Stimulated activated naive CD8-positive, alpha-beta T cell treated with anti-CD3 and anti-CD28 coated beads, Interleukin-15, Interleukin-2, amounts not matched to agents 100 ng/mL and 50 ng/mL, for 24 hours (primary cell): Measurements from ENCODE around the gene HOXB13.

Source experiments
- H3K27ac Mint-ChIP-seq: one replicate; pipeline ENCODE4 v1.8.0; 2021; ENCODE audit warnings: mild to moderate bottlenecking, mixed read lengths
- H3K27me3 Mint-ChIP-seq: one replicate; pipeline ENCODE4 v1.8.0; 2021; ENCODE audit warnings: mixed read lengths
- H3K36me3 Mint-ChIP-seq: one replicate; pipeline ENCODE4 v1.8.0; 2021; ENCODE audit warnings: low read depth, mixed read lengths
- H3K4me1 Mint-ChIP-seq: one replicate; pipeline ENCODE4 v1.8.0; 2021; ENCODE audit warnings: low read depth, mixed read lengths
- H3K4me3 Mint-ChIP-seq: one replicate; pipeline ENCODE4 v1.8.0; 2021; ENCODE audit warnings: mild to moderate bottlenecking, mixed read lengths
- H3K9me3 Mint-ChIP-seq: one replicate; pipeline ENCODE4 v1.8.0; 2021; ENCODE audit warnings: mixed read lengths

HOXB13 gene

DNA sequence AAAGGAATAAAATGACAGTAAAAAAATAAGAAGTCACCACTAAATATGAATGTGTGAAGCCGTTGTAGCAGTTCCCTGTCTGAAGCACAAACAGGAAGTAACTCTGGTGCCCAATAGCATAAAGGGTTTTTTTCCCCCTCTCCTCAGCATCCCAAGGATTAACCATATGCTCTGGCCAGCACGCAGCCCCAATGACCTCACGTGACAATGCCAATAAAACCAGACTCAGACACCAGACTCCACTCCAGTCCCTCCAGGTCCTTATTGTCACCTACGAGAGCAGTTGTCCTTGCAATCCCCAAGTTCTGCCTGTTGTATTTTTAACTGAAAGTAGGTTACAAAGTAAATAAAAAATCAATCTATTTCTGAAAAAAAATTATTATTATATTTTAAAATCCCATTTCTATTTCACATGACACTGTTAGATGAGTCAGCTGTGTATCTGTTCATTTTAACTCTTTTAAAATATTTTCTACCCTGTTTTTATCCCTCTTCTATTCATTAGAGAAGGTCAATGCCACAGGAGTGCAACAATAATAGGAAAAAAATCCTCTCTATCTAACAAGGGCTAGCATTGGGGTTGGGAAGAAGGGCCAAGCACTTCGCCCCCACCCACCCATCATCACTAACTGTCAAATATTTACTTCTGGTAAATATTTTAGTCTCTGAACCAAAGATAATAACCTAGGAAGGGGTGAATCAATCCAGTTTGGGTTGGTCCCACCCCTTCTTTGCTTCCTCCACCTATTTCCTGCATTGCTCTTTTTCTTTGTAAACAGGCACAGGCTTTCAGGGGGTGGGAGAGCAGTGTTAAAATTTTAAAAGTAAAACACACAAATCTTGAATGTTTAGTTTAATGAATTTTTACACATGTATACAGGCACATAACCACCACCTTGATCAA, 12.8 kb downstream of the HOXB13 start:
- Mint-ChIP-seq H3K9me3 (no peaks in the 10 kb centered on the region), H3K36me3 (peaks cover 4% of the 10 kb centered on the region), H3K27me3 (peaks cover 82% of the 10 kb centered on the region), H3K4me1 (peaks cover 17% of the 10 kb centered on the region), H3K4me3 (no peak overlapping the region), H3K27ac (no peak overlapping the region)

DNA sequence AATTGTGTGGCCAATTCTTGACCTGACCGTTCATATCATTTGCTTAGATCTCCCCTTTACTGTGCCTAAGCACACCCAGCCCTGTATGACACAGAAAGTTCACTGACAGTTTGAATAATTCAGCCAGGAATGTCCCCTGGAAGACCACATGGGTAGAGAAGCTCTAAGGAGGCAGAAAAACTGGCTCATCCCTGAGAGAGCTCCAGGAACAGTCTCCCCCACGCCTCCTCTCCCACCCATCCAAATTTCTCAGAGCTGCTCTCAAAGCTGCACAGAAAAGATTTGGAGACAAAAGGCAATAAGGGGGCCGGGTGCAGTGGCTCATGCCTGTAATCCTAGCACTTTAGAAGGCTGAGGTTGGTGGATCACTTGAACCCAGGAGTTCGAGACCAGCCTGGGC, 17.4 kb downstream of the HOXB13 start:
- no peaks in the 10 kb centered on the region for H3K9me3 Mint-ChIP-seq
- no peaks in the 10 kb centered on the region for H3K4me1 Mint-ChIP-seq
- no peak overlapping the region for H3K4me3 Mint-ChIP-seq
- peaks cover 69% of the 10 kb centered on the region for H3K27me3 Mint-ChIP-seq
- no peak overlapping the region for H3K27ac Mint-ChIP-seq
- no peaks in the 10 kb centered on the region for H3K36me3 Mint-ChIP-seq

DNA sequence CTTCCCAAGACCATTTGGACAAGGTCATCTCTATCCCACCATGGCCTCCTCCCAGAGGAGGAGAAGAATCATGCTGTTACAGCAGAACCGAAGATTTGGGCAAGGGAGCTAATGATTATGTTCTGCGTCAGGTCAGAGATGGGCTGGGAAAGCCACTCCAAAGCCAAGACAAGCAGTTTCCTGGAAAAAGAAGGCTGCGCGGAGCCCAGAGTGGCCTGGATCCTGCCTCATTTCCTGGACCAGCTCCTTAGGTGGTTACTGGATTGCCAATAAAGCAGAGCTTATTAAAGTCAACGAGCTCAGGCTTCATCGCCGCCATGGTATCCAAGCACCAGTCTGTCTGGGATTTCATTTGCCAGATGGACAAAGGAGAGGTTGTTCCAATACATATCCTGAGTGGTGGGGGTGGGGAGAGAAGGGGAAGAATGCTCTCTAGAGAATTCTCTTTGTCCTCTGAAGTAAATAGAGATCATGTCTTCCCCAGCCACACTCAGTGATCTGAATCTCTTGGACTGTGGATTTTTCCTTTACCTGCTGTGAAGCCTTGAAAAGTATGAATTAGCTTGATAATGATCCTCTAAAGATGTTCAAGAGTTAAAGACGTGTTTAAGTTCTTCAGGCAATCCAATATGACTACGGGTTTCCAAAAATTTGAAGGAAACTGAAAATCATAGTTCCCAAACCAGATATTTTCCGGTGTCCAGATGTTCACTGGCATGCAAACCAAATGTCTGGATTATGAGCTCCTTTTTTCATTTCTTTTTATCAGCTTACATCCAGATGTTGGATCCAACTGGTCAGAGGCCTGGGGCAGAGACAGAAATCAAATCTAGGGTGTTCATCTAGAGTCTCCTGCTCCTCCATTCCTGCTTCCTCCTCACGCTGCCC, 23.9 kb downstream of the HOXB13 start:
- H3K36me3 Mint-ChIP-seq = no peaks in the 10 kb centered on the region
- H3K4me1 Mint-ChIP-seq = no peaks in the 10 kb centered on the region
- H3K27ac Mint-ChIP-seq = no peak overlapping the region
- H3K27me3 Mint-ChIP-seq = peaks cover 58% of the 10 kb centered on the region
- H3K4me3 Mint-ChIP-seq = no peak overlapping the region
- H3K9me3 Mint-ChIP-seq = no peaks in the 10 kb centered on the region

DNA sequence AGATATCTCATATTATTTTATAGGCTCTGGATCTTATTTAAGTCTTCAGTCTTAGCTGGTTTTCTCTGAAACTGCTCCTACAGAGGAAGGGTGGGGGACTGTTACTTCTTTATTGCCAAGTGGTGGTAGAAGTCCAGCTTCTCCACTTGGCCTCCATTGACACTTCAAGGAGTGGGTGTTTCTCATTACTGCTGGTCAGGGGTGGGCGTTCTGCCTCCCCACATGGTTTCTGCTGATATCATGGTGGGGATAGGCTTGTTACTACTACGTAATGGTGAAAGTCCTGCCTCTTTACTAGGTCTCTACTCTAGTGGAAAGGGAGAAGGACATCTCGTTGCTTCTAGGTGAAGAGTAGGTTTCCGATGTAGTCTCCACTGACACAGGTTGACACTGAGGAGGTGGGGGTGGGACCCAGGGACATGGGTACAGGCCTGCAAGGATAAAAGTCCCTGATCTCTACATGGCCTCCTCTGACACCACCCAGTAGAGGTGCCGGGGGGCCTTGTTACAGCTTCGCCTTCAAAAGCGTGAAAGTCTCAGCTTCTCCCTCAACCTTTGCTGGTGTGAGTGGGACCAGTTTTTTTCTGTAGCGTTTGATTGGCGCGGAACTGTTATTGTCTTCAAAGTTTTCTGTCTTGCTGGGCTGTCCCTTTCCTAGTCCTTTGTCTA, 26.6 kb downstream of the HOXB13 start:
- H3K27ac Mint-ChIP-seq = no peak overlapping the region
- peaks cover 56% of the 10 kb centered on the region for H3K27me3 Mint-ChIP-seq
- no peak overlapping the region for H3K4me3 Mint-ChIP-seq
- H3K4me1 Mint-ChIP-seq = no peaks in the 10 kb centered on the region
- H3K36me3 Mint-ChIP-seq = no peaks in the 10 kb centered on the region
- H3K9me3 Mint-ChIP-seq = no peaks in the 10 kb centered on the region

DNA sequence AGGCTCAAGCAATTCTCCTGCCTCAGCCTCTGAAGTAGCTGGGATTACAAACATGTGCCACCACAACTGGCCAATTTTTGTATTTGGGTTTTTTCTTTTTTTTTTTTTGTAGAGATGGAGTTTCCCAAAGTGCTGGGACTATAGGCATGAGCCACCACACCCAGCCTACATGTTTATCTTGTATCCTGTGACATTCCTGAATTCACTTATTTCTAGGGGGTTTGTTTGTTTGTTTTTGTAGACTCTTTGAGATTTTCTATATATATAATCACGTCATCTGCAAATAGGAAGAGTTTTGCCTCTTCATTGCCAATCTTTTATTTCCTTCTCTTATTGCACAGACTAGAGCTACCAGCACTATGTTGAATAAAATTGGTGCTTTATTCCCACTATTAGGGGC, 35.4 kb downstream of the HOXB13 start:
- Mint-ChIP-seq H3K4me1 (no peaks in the 10 kb centered on the region), H3K9me3 (no peaks in the 10 kb centered on the region), H3K36me3 (no peaks in the 10 kb centered on the region), H3K27me3 (peaks cover 55% of the 10 kb centered on the region), H3K27ac (no peak overlapping the region), H3K4me3 (no peak overlapping the region)

DNA sequence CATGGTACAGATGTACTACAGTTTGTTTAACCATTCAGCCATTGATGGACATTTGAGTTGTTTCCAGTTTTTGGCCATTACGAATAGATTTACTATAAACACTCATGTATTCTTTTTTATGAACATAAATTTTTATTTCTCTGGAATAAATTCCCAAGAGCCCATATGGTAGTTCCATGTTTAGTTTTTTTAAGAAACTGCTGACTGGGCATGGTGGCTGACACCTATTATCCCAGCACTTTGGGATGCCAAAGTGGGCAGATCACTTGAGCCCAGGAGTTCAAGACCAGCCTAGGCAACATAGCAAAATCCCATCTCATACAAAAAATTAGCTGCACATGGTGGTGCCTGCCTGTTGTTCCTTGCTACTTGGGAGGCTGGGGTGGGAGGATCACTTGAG, 36.5 kb downstream of the HOXB13 start:
- H3K4me1 Mint-ChIP-seq = no peaks in the 10 kb centered on the region
- H3K27ac Mint-ChIP-seq = no peak overlapping the region
- H3K4me3 Mint-ChIP-seq = no peak overlapping the region
- H3K9me3 Mint-ChIP-seq = no peaks in the 10 kb centered on the region
- H3K36me3 Mint-ChIP-seq = no peaks in the 10 kb centered on the region
- peaks cover 44% of the 10 kb centered on the region for H3K27me3 Mint-ChIP-seq

DNA sequence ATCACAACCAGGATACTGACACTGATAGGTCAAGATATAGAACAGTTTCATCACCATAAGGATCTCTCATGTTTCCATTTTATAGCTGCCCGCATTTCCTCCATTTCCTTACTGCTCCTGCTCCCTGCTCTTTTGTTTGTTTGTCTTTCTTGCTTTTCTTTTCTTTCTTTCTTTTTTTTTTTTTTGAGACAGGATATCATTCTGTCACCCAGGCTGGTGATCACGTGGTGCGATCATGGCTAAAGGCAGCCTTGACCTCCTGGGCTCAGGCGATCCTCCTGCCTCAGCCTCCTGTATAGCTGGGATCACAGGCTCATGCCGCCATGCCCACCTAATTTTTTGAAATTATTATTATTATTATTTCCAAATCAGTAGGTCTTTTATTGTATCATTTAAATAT, 37.9 kb downstream of the HOXB13 start:
- H3K27ac Mint-ChIP-seq = no peak overlapping the region
- H3K27me3 Mint-ChIP-seq = peaks cover 34% of the 10 kb centered on the region
- H3K4me1 Mint-ChIP-seq = no peaks in the 10 kb centered on the region
- no peaks in the 10 kb centered on the region for H3K9me3 Mint-ChIP-seq
- H3K4me3 Mint-ChIP-seq = no peak overlapping the region
- H3K36me3 Mint-ChIP-seq = no peaks in the 10 kb centered on the region

DNA sequence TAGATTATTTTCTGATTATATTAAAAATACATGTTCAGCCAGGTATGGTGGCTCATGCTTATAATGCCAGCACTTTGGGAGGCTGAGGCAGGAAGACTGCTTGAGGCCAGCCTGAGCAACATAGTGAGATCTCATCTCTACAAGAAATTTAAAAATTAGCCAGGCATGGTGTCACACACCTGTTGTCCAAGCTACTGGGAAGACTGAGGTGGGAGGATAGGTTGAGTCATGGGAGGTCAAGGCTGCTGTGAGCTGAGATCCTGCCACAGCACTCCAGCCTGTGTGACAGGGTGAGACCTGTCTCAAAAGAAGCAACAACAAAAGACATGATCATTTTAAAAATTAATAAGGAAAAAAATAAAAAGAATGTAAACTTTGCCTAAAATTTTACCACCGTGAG, 46.9 kb downstream of the HOXB13 start:
- no peak overlapping the region for H3K27ac Mint-ChIP-seq
- H3K9me3 Mint-ChIP-seq = no peaks in the 10 kb centered on the region
- H3K27me3 Mint-ChIP-seq = peaks cover 43% of the 10 kb centered on the region
- H3K4me1 Mint-ChIP-seq = no peaks in the 10 kb centered on the region
- H3K36me3 Mint-ChIP-seq = no peaks in the 10 kb centered on the region
- H3K4me3 Mint-ChIP-seq = no peak overlapping the region

DNA sequence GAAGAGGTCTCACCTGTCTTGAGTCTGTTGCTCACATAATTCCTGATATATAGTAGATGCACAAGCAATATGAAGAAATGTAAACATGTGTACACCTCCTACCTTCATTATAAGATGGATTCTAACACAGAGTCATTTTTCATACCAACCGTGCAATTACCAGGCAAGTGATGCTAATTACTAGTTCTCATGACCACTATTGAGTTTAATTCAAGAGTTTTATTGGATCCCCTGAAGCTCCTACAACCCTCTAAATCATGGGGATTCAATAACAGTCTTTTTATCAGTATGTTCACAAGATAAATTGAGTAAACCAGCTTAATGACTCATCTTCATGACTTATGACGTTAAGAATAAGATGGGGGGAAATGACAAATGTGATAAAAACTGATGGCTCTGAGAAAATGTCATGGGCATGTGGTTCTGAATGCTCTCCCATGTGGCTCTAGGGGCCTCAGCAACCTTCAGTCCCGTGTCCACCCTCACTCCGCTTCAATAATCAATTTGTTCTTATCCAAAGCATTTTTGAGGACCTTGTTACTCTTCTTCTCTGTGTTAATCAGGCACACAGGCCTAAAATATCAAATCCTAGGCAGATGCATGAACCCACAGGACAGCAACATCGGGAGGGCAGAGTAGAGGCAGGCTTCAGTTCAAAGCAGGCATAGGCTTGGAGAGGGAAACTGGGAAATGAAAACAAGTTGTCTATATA, 49.0 kb downstream of the HOXB13 start:
- Mint-ChIP-seq H3K4me1 (no peaks in the 10 kb centered on the region), H3K4me3 (no peak overlapping the region), H3K9me3 (no peaks in the 10 kb centered on the region), H3K27me3 (peaks cover 49% of the 10 kb centered on the region), H3K27ac (no peak overlapping the region), H3K36me3 (no peaks in the 10 kb centered on the region)

DNA sequence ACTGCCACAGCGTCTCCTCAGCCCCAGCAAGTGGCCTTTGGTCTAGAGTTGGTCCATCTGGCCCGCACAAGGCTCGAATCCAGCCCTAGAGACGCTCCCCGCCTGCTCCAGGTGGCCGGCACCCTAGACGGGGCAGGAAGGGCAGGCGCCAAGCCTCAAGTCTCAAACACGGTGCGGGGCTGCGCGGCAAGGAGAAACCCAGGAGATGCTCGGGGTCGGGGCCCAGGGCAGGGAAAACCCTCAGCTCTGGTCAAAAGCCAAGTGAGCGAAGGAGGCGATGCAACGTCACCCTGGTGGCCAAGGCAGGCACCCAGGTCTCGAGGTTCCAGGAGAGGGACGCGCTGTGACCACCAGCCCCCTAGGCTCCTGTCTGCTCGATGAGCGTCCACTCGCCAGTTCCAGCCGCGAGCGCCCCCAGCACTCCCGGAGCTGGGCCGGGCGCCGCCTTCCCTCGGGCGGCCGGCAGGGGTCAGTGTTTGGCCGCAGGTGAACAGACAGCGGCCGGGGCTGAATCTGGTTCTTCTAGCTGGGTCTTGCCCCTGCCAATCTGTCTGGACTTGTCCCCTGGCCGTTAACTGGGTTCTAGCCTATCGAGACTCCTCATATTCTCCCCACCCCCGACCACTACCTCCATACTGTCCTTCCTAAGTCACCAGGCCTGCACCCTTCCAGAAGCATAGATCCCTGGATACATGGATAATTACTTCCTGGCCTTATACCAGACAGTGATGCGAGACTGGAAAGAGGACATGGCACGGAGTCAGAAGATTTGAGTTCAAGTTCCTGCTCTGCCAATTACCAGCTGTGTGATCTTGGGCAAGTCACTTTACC, 50.2 kb downstream of the HOXB13 start:
- Mint-ChIP-seq H3K4me3 (no peak overlapping the region), H3K27me3 (peaks cover 53% of the 10 kb centered on the region), H3K9me3 (no peaks in the 10 kb centered on the region), H3K27ac (no peak overlapping the region), H3K4me1 (no peaks in the 10 kb centered on the region), H3K36me3 (no peaks in the 10 kb centered on the region)

DNA sequence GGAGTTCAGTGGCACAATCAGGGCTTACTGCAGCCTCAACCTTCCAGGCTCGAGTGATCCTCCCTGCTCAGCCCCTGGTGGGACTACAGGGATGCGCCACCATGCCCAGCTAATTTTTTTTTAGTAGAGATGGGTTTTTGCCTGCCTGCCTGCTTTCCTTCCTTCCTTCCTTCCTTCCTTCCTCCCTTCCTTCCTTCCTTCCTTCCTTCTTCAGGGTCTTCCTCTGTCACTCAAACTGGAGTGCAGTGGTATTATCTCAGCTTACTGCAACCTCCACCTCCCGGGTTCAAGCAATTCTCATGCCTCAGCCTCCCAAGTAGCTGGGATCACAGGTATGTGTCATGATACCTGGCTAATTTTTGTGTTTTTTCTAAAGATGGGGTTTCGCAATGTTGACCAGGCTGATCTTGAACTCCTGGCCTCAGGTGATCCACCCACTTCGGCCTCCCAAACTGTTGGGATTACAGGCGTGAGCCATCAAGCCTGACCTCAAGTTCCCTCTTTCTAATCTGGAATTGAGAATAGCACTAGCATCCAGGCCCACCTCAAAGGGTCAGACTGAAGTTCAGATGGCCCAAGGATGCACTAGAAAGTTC, 51.5 kb downstream of the HOXB13 start:
- Mint-ChIP-seq H3K4me1 (no peaks in the 10 kb centered on the region), H3K27me3 (peaks cover 54% of the 10 kb centered on the region), H3K27ac (no peak overlapping the region), H3K4me3 (no peak overlapping the region), H3K9me3 (no peaks in the 10 kb centered on the region), H3K36me3 (no peaks in the 10 kb centered on the region)
